Right lobe of liver (tissue), 4 donors: ENCODE measurements around the gene ADAR.

ENCODE experiments used
- CTCF ChIP-seq, 4 donors: fragments of 200-600 bp in 3 of 4; fragments of 450-650 bp in 1 of 4; IDR thresholded peaks; one replicate each; pipeline versions ENCODE4 v1.5.1 to v1.8.0; 2016 to 2022; ENCODE audit warnings: antibody characterized with exemption in 4 of 4, mild to moderate bottlenecking in 2 of 4
- POLR2A ChIP-seq: fragments of 450-650 bp; IDR thresholded peaks from one replicate; pipeline ENCODE4 v1.6.1; 2017; ENCODE audit warnings: antibody characterized with exemption, mild to moderate bottlenecking
- donor health status: DM: no; HTN: no; CAD: no.
- donor health status: DM: no; HTN: no; CAD: no.
- donor health status: DM: no; HTN: yes; CAD: no.

- TF ChIP-seq CTCF (IDR thresholded peaks at IDR 0.05) (no peak), POLR2A (no peak)
These were observed 13.9 kb upstream of the ADAR start for GRCh38 chr1:154621875-154622274.
